ENCODE measurements around the gene MADD. TPM values are rescaled to one million over a fixed set of nuclear protein-coding genes. Genes with fewer than 3 reads are reported as not detected.

MADD gene
- total and polyA plus RNA-seq, 2 experiments from 2014 or later = 13.4 to 43.8 TPM

DNA sequence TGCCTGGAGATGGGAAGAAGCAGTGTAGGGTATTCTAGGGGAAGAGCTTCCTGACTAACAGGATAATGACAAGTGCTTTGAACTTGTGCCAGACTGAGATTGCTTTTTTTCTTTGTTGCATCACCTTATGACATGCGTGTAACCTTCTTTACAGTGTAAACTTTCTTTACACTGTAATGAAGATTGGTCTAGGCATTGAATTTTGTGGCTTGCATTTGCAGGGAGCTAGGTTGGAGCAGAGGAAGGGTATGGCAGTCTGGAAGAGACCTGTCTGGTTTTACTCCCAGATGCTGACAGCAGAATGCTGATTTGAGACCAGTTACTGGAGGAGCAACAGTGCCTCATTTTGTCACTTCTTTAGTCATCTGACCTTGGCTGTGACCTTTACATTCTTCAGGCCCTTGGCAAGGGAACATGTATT is 49.5 kb upstream of the MADD start (continued):
- no peak for TF ChIP-seq ETS1 (IDR thresholded peaks at IDR 0.05)
- TF ChIP-seq CTCF (conservative IDR thresholded peaks at IDR 0.05; ENCODE audit: low read depth in 2 of 2) = no peak

- Mint-ChIP-seq H3K4me1 (peaks cover 6% of the 10 kb centered on the region), H3K4me3 (no peak overlapping the region), H3K27ac (no peak overlapping the region), H3K9me3 (no peaks in the 10 kb centered on the region), H3K36me3 (ENCODE audit: low read depth) (peaks cover 60% of the 10 kb centered on the region), H3K27me3 (ENCODE audit: insufficient read depth, low read depth, poor library complexity) (no peaks in the 10 kb centered on the region)
- no peak overlapping the region for H2AFZ ChIP-seq
- H3K36me3 ChIP-seq (ENCODE audit: insufficient read depth) = peaks cover 27% of the 10 kb centered on the region
- DNase-seq (ENCODE audit: low spot score) = no peak
- no peak overlapping the region for H3K27ac ChIP-seq (ENCODE audit: low read depth)
- H3K4me1 ChIP-seq (ENCODE audit: insufficient read depth) = no peaks in the 10 kb centered on the region; the same call in 1 of the 2 replicates
- H3F3A ChIP-seq (replicated peaks; ENCODE audit: low read depth) = no peaks in the 10 kb centered on the region
- no peak overlapping the region for H3K4me3 ChIP-seq
- H3K4me2 ChIP-seq = no peak overlapping the region
- no peak for ATAC-seq
- H3K27me3 ChIP-seq (ENCODE audit: insufficient read depth) = no peaks in the 10 kb centered on the region
- H4K20me1 ChIP-seq (replicated peaks; ENCODE audit: insufficient read depth) = peaks cover 5% of the 10 kb centered on the region
- H3K79me2 ChIP-seq (replicated peaks; ENCODE audit: insufficient read depth) = peaks cover 18% of the 10 kb centered on the region
- H3K9me2 ChIP-seq (ENCODE audit: insufficient read depth) = no peaks in the 10 kb centered on the region
- TF ChIP-seq NANOG (IDR thresholded peaks at IDR 0.05; ENCODE audit: borderline replicate concordance) = no peak
- no peak for TF ChIP-seq CREB1 (CRISPR knock-in tag; IDR thresholded peaks at IDR 0.05; ENCODE audit: low read depth)
- TF ChIP-seq ZNF331 (CRISPR knock-in tag; IDR thresholded peaks at IDR 0.05; ENCODE audit: low read depth) = no peak
- TF ChIP-seq CTCF (conservative IDR thresholded peaks at IDR 0.05; ENCODE audit: low read depth in 2 of 2) = no peak
- TF ChIP-seq JUNB (IDR thresholded peaks at IDR 0.05; ENCODE audit: unreplicated experiment) = no peak
- TF ChIP-seq EZH2 (IDR thresholded peaks at IDR 0.05; ENCODE audit: low read depth, unreplicated experiment) = no peak
- TF ChIP-seq EZH2phosphoT487 (IDR thresholded peaks at IDR 0.05; ENCODE audit: unreplicated experiment) = no peak
- TF ChIP-seq STAT1 (IDR thresholded peaks at IDR 0.05; ENCODE audit: unreplicated experiment) = no peak
- TF ChIP-seq ZNF462 (CRISPR knock-in tag; IDR thresholded peaks at IDR 0.05) = no peak
- no peak for TF ChIP-seq ETS1 (IDR thresholded peaks at IDR 0.05)
- TF ChIP-seq ZNF114 (CRISPR knock-in tag; IDR thresholded peaks at IDR 0.05) = no peak
- no peak for TF ChIP-seq POLR2AphosphoS5 (IDR thresholded peaks at IDR 0.05; ENCODE audit: low read depth)
These were observed 47.2 kb upstream of the MADD start for GRCh38 chr11:47222696-47223095.

Data from GM23338 (cell line).